HepG2 (cell line): ENCODE measurements around the gene STUB1. TPM values are rescaled to one million over a fixed set of nuclear protein-coding genes. Genes with fewer than 3 reads are reported as not detected.

ENCODE experiments used
- ATAC-seq: fragments of 200-7000 bp; cut with Tn5 transposase; 3 replicates; pipeline ENCODE4 v1.9.1; 2020; ENCODE audit warnings: mild to moderate bottlenecking, moderate library complexity
- BruUV-seq: library from RNA; stranded (reverse); fragments of 400-500 nt; replicated peaks from 2 replicates; lab custom pipeline; 2021; lab: Mats Ljungman, UMichigan
- CTCF ChIA-PET: fragments of 300-600 bp; formaldehyde crosslinking; extraction: SDS; loops from one replicate; lab custom pipeline; 2021; ENCODE audit warnings: low total read pairs, inconsistent platforms, low intra/inter-chr PET ratio; lab: Yijun Ruan, JAX
- POLR2A ChIA-PET: fragments of 350-600 bp; sonication (Branson Sonifier 250); formaldehyde crosslinking; loops from one replicate; lab custom pipeline; 2020; ENCODE audit warnings: antibody characterized with exemption, inconsistent platforms; lab: Yijun Ruan, JAX
- DNase-seq: peaks from one replicate; pipeline ENCODE4 v3.0.0-alpha.2; 2015; ENCODE audit warnings: low spot score
- FAIRE-seq: peaks from 3 replicates; lab custom pipeline; 2011; peaks lifted over from hg19 to GRCh38; lab: Jason Lieb, UNC
- H2AFZ ChIP-seq: one replicate; pipeline ENCODE4 v1.6.1; 2011; ENCODE audit warnings: low read length, inconsistent platforms
- H3K27ac ChIP-seq: fragments of 300-600 bp; 3 replicates; pipeline ENCODE4 v1.8.0; 2011; ENCODE audit warnings: mixed run types, mild to moderate bottlenecking, mixed read lengths, low read length, inconsistent platforms; ENCODE audit not compliant: insufficient read depth; ENCODE audit errors: extremely low read length
- H3K27me3 ChIP-seq, 2 experiments: fragments of 200-600 bp in 1 of 2; 2 replicates in 1 of 2; 3 replicates in 1 of 2; pipeline versions ENCODE4 v1.6.0 to v1.8.0; 2011; ENCODE audit warnings: low read length in 2 of 2, mild to moderate bottlenecking in 2 of 2, moderate library complexity in 2 of 2, inconsistent platforms in 1 of 2; ENCODE audit not compliant: insufficient read depth in 2 of 2, control insufficient read depth in 1 of 2
- H3K36me3 ChIP-seq, 2 experiments: fragments of 200-600 bp in 1 of 2; replicated peaks in 1 of 2; 2 replicates in 1 of 2; 3 replicates in 1 of 2; pipeline versions ENCODE4 v1.5.1 to v1.8.0; 2011; ENCODE audit warnings: low read length in 2 of 2, inconsistent platforms in 1 of 2; ENCODE audit not compliant: insufficient read depth in 2 of 2, control insufficient read depth in 1 of 2
- H3K4me1 ChIP-seq: 2 replicates; pipeline ENCODE4 v1.5.1; 2012; ENCODE audit warnings: low read length, inconsistent platforms; ENCODE audit not compliant: insufficient read depth
- H3K4me2 ChIP-seq: 2 replicates; pipeline ENCODE4 v1.6.0; 2011; ENCODE audit warnings: low read depth, low read length, inconsistent platforms
- H3K4me3 ChIP-seq, 3 experiments: fragments of 200-600 bp in 1 of 3; sonication (generic), shearing (Covaris generic) in 1 of 3; replicated peaks in 1 of 3; 2 replicates each; pipeline ENCODE4 v1.5.1; 2011 to 2016; ENCODE audit warnings: low read length in 3 of 3, inconsistent platforms in 2 of 3, low read depth in 2 of 3, mild to moderate bottlenecking in 2 of 3, control low read depth in 1 of 3, mixed read lengths in 1 of 3; ENCODE audit not compliant: insufficient read depth in 1 of 3
- H3K79me2 ChIP-seq: one replicate; pipeline ENCODE4 v1.6.1; 2011; ENCODE audit warnings: low read length, inconsistent platforms; ENCODE audit not compliant: insufficient read depth
- H3K9ac ChIP-seq: 2 replicates; pipeline ENCODE4 v1.6.0; 2011; ENCODE audit warnings: mild to moderate bottlenecking, low read depth, low read length, inconsistent platforms; ENCODE audit not compliant: insufficient read depth
- H3K9me3 ChIP-seq: 2 replicates; pipeline ENCODE4 v1.5.1; 2012; ENCODE audit warnings: mild to moderate bottlenecking, low read length
- H4K20me1 ChIP-seq: 2 replicates; pipeline ENCODE4 v1.6.0; 2011; ENCODE audit warnings: inconsistent platforms, mild to moderate bottlenecking, low read length, moderate library complexity; ENCODE audit not compliant: insufficient read depth
- BHLHE40 ChIP-seq: IDR thresholded peaks from 2 replicates; pipeline ENCODE4 v1.6.1; 2011; ENCODE audit warnings: low read length, improper control_type of control experiment
- EHMT2 ChIP-seq: fragments of 200-600 bp; sonication (generic); IDR thresholded peaks from 2 replicates; pipeline ENCODE4 v1.7.0; 2017; ENCODE audit warnings: antibody characterized with exemption, low read depth, low read length, borderline replicate concordance
- GLI4 ChIP-seq: sonication (generic); formaldehyde crosslinking; IDR thresholded peaks from 2 replicates; pipeline ENCODE4 v1.5.1; 2020; ENCODE audit warnings: missing genetic modification reagents, mild to moderate bottlenecking, moderate library complexity, borderline replicate concordance
- GMEB2 ChIP-seq: IDR thresholded peaks from 2 replicates; pipeline ENCODE4 v1.6.1; 2016; ENCODE audit warnings: missing biosample characterization, missing genetic modification reagents, low read depth
- GPBP1L1 ChIP-seq: sonication (generic); formaldehyde crosslinking; IDR thresholded peaks from 2 replicates; pipeline ENCODE4 v1.5.0; 2020; ENCODE audit warnings: mild to moderate bottlenecking, missing genetic modification reagents
- IKZF5 ChIP-seq: IDR thresholded peaks from 2 replicates; pipeline ENCODE4 v1.6.1; 2018; ENCODE audit warnings: missing genetic modification reagents, mild to moderate bottlenecking, missing compliant biosample characterization
- MTA3 ChIP-seq: sonication (generic); formaldehyde crosslinking; IDR thresholded peaks from 2 replicates; pipeline ENCODE4 v1.4.0; 2020; ENCODE audit warnings: missing genetic modification reagents
- PHF8 ChIP-seq: sonication (generic); formaldehyde crosslinking; IDR thresholded peaks from 2 replicates; pipeline ENCODE4 v1.5.0; 2020; ENCODE audit warnings: missing genetic modification reagents
- SP140L ChIP-seq: sonication (generic); formaldehyde crosslinking; IDR thresholded peaks from 2 replicates; pipeline ENCODE4 v1.4.0; 2020; ENCODE audit warnings: missing genetic modification reagents, borderline replicate concordance
- ZBTB20 ChIP-seq: sonication (generic); formaldehyde crosslinking; IDR thresholded peaks from 2 replicates; pipeline ENCODE4 v1.8.1; 2023; ENCODE audit warnings: missing genetic modification reagents, low read depth, mild to moderate bottlenecking, borderline replicate concordance
- ZNF512B ChIP-seq: sonication (generic); formaldehyde crosslinking; IDR thresholded peaks from 2 replicates; pipeline ENCODE4 v1.5.1; 2020; ENCODE audit warnings: missing genetic modification reagents, mild to moderate bottlenecking, borderline replicate concordance
- ZNF598 ChIP-seq: sonication (generic); formaldehyde crosslinking; IDR thresholded peaks from 2 replicates; pipeline ENCODE4 v1.5.1; 2020; ENCODE audit warnings: mild to moderate bottlenecking, missing genetic modification reagents, borderline replicate concordance
- ZNF607 ChIP-seq: sonication (generic); formaldehyde crosslinking; IDR thresholded peaks from 2 replicates; pipeline ENCODE4 v1.5.1; 2020; ENCODE audit warnings: missing genetic modification reagents, mild to moderate bottlenecking, borderline replicate concordance
- WGBS: methylation state at CpG from one replicate; pipeline ENCODE4 v1.1.6; 2017; ENCODE audit warnings: low lambda C conversion rate; 5-methylcytosine and 5-hydroxymethylcytosine counted together
- in situ Hi-C: cut with HindIII; loops from 2 replicates; pipeline ENCODE4 v1.10.0; 2017; ENCODE audit warnings: low pct_unique_long_range_greater_than_20kb; ENCODE audit not compliant: extremely low pct_ligation_motif_present
- intact Hi-C: fragments of 100-400 bp; cut with micrococcal nuclease; formaldehyde crosslinking; loops from one replicate; pipeline ENCODE4 v1.10.0; 2022; ENCODE audit not compliant: unreplicated experiment
- polyA plus RNA-seq, 8 experiments: library from polyadenylated mRNA; depleted of rRNA in 3 of 8; stranded (reverse) in 7 of 8; unstranded in 1 of 8; fragments of >200 nt; fragmentation: Illumina TruSeq in 4 of 8; extraction: Trizol in 4 of 8; gene quantifications; 2 replicates each; pipeline versions ENCODE4 v1.2.1 to v1.2.3, GENCODE V29; 2011 to 2016; ENCODE audit warnings: low read depth in 4 of 8, missing spikeins in 1 of 8, mixed read lengths in 1 of 8; ENCODE audit not compliant: insufficient read depth in 1 of 8
- total RNA-seq, 5 experiments: library from RNA; depleted of rRNA; stranded (reverse); fragments of >200 nt; fragmentation: Illumina TruSeq; extraction: Trizol; gene quantifications; 2 replicates each; pipeline ENCODE4 v1.2.3, GENCODE V29; 2016; ENCODE audit warnings: low read depth in 1 of 5

The STUB1 gene
- total and polyA plus RNA-seq, 2 of the 13 experiments (the other 11 are each of a cell fraction or from before 2014, with no cell fraction given): 52.9 to 78.2 TPM

- CTCF ChIA-PET: no interaction called here
- no TSS peak for BruUV-seq
- in situ Hi-C loops: no loop called here
- TF ChIP-seq EHMT2 (no peak), SP140L (CRISPR knock-in tag) (no peak), ZNF607 (CRISPR knock-in tag) (peak; percentile 85), PHF8 (peak; percentile 86), ZNF598 (CRISPR knock-in tag) (no peak), GPBP1L1 (no peak), IKZF5 (CRISPR knock-in tag) (no peak; the same call in 1 of the 2 replicates), MTA3 (CRISPR knock-in tag) (no peak), GLI4 (CRISPR knock-in tag) (0 out of 2 replicates have a peak, but pooled peaks have one; percentile 83), ZBTB20 (CRISPR knock-in tag) (peak; percentile 66), BHLHE40 (peak; percentile 65), GMEB2 (CRISPR knock-in tag) (peak; percentile 64; the same call in 1 of the 2 replicates), ZNF512B (CRISPR knock-in tag) (no peak)
Measured at GRCh38 chr16:648781-649589, 31.2 kb upstream of the STUB1 start, which contains the start of gene WDR90. WDR90 (plus strand) TSS chr16:649365; CDS start chr16:649417, 52 bp downstream.

More at GRCh38 chr16:648781-649589, 31.2 kb upstream of the STUB1 start, which contains the start of gene WDR90:
- Histone ChIP-seq H3K4me1 (peaks cover 79% of the 10 kb centered on the region), H3K9ac (peak within 1 kb of the TSS; percentile 91), H3K9me3 (no peaks in the 10 kb centered on the region), H3K27ac (peak within 1 kb of the TSS; percentile 93), H3K27me3 (no peaks in the 10 kb centered on the region), H3K79me2 (peaks cover 18% of the 10 kb centered on the region), H3K36me3 (no peaks in the 10 kb centered on the region), H2AFZ (no peak within 1 kb of the TSS), H4K20me1 (peaks cover 4% of the 10 kb centered on the region; the same call in 1 of the 2 replicates), H3K4me2 (peak within 1 kb of the TSS; percentile 83), H3K4me3 (peak within 1 kb of the TSS; percentile 71 to 79 (median 71))
- DNase-seq (peak; percentile 91), FAIRE-seq (peak; percentile 69), ATAC-seq (peak; percentile 73)
- intact Hi-C loops: loop anchor here (10.0 kb wide), 1 partner anchor 64 kb away; no protein-coding TSS in a partner anchor
- POLR2A ChIA-PET: interaction anchor here (0.7 to 2.4 kb wide), 10 partner anchors 9 to 147 kb away, joined by 3 to 15 read pairs (median 6); partner anchors contain the start of genes ANTKMT, METTL26, RHBDL1 and RHOT2
- whole genome bisulfite sequencing: no CpG with 5 or more reads among the region's 91 CpGs
